Measurements from ENCODE around the gene MBP.

The MBP gene

GRCh38 chr18:77005651-77006195 is 126.9 kb downstream of the MBP start:
- DNase-seq (ENCODE audit: low read depth): no peak
- no peak for TF ChIP-seq MYC (IDR thresholded peaks at IDR 0.05; ENCODE audit: low read depth, low read length)
- no peak for TF ChIP-seq MAX (IDR thresholded peaks at IDR 0.05; ENCODE audit: low read depth, low read length)
- no peak for TF ChIP-seq CTCF (IDR thresholded peaks at IDR 0.05; ENCODE audit: low read depth, low read length)
- TF ChIP-seq POLR2A (IDR thresholded peaks at IDR 0.05; ENCODE audit: extremely low read depth, insufficient read length): no peak
- no peak overlapping the region for H3K4me3 ChIP-seq (ENCODE audit: low read depth, low read length)

GRCh38 chr18:77004555-77005380 is 127.8 kb downstream of the MBP start:
- no peak overlapping the region for H3K4me3 ChIP-seq (ENCODE audit: low read depth, low read length)
- DNase-seq (ENCODE audit: low read depth): no peak
- TF ChIP-seq CTCF (IDR thresholded peaks at IDR 0.05; ENCODE audit: low read depth, low read length): no peak
- TF ChIP-seq MAX (IDR thresholded peaks at IDR 0.05; ENCODE audit: low read depth, low read length): no peak
- no peak for TF ChIP-seq MYC (IDR thresholded peaks at IDR 0.05; ENCODE audit: low read depth, low read length)
- no peak for TF ChIP-seq POLR2A (IDR thresholded peaks at IDR 0.05; ENCODE audit: extremely low read depth, insufficient read length)

- DNase-seq (ENCODE audit: low read depth): no peak
- TF ChIP-seq CTCF (IDR thresholded peaks at IDR 0.05; ENCODE audit: low read depth, low read length): no peak
- TF ChIP-seq POLR2A (IDR thresholded peaks at IDR 0.05; ENCODE audit: extremely low read depth, insufficient read length): no peak
- no peak for TF ChIP-seq MAX (IDR thresholded peaks at IDR 0.05; ENCODE audit: low read depth, low read length)
- no peak for TF ChIP-seq MYC (IDR thresholded peaks at IDR 0.05; ENCODE audit: low read depth, low read length)
- no peak overlapping the region for H3K4me3 ChIP-seq (ENCODE audit: low read depth, low read length)
These were observed 129.3 kb downstream of the MBP start for GRCh38 chr18:77003316-77003715.

GRCh38 chr18:77002496-77002895 is 130.1 kb downstream of the MBP start:
- no peak overlapping the region for H3K4me3 ChIP-seq (ENCODE audit: low read depth, low read length)
- DNase-seq (ENCODE audit: low read depth): no peak
- TF ChIP-seq CTCF (IDR thresholded peaks at IDR 0.05; ENCODE audit: low read depth, low read length) (no peak), MYC (IDR thresholded peaks at IDR 0.05; ENCODE audit: low read depth, low read length) (no peak), MAX (IDR thresholded peaks at IDR 0.05; ENCODE audit: low read depth, low read length) (no peak), POLR2A (IDR thresholded peaks at IDR 0.05; ENCODE audit: extremely low read depth, insufficient read length) (no peak)

- TF ChIP-seq CTCF (IDR thresholded peaks at IDR 0.05; ENCODE audit: low read depth, low read length) (no peak), MYC (IDR thresholded peaks at IDR 0.05; ENCODE audit: low read depth, low read length) (no peak), MAX (IDR thresholded peaks at IDR 0.05; ENCODE audit: low read depth, low read length) (no peak), POLR2A (IDR thresholded peaks at IDR 0.05; ENCODE audit: extremely low read depth, insufficient read length) (no peak)
- no peak for DNase-seq (ENCODE audit: low read depth)
- H3K4me3 ChIP-seq (ENCODE audit: low read depth, low read length): no peak overlapping the region
These were observed 130.6 kb downstream of the MBP start for GRCh38 chr18:77001979-77002378.
